GM19397 (cell line): Measurements from ENCODE around the gene OXNAD1.

Experiments
- ATAC-seq: cut with Tn5 transposase; IDR thresholded peaks from one replicate; pipeline ENCODE4 v1.9.1; 2021; ENCODE audit warnings: mild to moderate bottlenecking, moderate library complexity; ENCODE audit not compliant: unreplicated experiment

Gene OXNAD1

DNA sequence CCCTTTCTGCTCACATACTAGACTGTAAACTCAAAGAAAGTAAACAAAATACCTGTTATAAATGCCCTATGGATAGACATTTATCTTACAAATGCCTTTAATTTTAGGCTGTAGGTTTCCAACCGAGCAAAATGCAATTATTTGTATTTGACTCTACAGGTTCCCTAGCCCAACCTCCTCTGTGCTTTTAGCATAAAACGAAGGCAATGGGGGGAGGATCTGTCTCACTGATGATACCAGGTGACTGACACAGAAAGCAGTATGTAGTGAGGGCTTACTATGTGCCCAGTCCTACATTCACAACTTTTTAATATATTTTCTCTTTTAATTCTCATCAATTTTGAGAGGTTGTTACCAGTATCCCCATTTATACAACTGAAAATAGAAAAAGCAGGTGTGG, 87.4 kb downstream of the OXNAD1 start:
- ATAC-seq: no peak

DNA sequence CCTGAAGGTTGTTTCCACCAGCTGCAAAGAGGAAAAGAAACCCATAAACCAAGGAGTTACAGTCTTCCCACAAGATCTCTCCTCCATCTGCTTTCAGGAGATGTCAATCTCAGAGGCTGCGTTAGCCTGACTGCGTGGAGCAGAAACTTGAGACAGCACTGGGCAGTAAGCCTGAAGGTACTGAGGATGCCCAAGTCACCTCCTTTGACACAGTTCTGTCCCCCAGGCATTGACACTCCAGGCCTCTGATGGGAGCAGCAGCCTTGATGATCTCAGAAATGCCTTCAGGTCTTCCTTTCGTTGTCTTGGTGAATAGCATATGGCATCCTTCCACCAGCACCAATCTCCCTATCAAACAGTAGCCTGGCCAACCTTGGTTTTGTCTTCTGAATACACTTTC, 89.3 kb downstream of the OXNAD1 start:
- ATAC-seq: no peak
